Activated CD4-positive, alpha-beta T cell treated with anti-CD3 and anti-CD28 coated beads for 48 hours (primary cell): Measurements from ENCODE around the gene PNLIPRP2.

Experiments
- DNase-seq: peaks from one replicate; pipeline ENCODE4 v3.0.0-alpha.2; 2020

Gene PNLIPRP2

GRCh38 chr10:116657863-116658551 lies 37.3 kb downstream of the PNLIPRP2 start:
- DNase-seq, result no peak

GRCh38 chr10:116659049-116659670 lies 38.4 kb downstream of the PNLIPRP2 start:
- DNase-seq, result no peak

DNA sequence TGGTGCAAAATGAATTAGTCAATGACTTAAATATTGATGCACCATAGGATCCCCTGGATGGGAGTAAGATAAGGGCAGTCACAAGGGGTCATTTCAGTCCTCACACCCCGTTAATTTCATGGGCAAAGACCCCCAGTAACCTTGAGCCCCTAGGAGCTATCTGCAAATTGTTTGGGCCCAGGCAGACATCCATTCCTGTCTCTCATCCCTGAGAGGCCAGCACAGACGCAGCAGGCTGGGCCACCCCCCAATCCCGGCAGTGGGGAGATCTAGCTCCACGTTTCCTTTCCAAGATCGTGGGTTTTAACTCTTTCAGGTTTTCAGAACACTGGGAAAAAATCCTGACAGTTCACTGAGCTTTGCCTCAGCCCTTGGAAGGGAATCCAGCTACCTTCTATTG lies 40.1 kb downstream of the PNLIPRP2 start:
- no peak for DNase-seq

DNA sequence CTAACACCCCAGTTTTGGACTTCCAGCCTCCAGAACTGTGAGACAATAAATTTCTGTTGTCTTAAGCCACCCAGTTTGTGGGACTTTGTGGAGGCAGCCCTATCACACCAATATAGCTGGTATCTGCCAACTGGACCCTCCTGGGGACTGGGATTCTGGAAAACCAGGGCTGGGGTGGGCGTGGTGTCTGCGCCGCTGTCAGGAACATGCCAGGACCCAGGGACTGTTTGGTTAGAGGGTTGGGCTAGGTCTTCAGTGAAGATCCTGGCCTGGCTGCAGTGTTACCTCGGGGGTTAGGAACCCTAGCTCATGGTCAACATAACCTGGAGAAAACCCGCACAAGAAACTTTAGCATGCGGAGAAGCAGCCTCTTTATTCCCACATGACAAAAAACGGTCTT lies 42.6 kb downstream of the PNLIPRP2 start:
- DNase-seq, result no peak

- DNase-seq, result no peak
Measured at GRCh38 chr10:116664631-116665030, 43.9 kb downstream of the PNLIPRP2 start.

DNA sequence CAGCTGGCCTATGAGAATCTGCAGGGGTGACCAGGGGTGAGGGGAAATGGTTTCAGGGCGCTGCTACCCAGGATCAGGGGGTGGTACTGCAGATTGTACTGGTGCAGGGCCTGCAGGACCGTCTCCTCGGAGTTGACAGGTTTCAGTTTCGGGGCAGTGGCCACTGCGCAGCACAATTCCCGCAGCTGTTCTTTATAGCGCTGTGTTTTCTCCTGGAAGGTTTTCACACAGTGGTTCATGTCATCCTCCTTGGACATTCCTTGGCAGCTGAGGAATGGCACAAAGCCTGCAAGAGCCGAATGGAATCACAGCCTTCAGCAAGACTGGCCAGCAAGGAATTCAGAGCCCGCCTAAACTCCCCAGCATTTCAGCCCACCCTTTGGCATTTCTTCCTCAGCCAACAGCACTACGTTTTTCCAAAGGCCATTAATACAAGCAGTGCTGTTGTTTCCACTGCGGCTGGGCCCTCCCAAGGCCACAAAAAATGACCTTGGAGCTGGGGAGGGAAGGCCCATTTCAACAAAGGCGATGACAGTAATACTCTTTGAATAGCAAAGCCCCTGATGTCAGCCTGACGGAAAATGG lies 44.9 kb downstream of the PNLIPRP2 start:
- DNase-seq, result no peak

DNA sequence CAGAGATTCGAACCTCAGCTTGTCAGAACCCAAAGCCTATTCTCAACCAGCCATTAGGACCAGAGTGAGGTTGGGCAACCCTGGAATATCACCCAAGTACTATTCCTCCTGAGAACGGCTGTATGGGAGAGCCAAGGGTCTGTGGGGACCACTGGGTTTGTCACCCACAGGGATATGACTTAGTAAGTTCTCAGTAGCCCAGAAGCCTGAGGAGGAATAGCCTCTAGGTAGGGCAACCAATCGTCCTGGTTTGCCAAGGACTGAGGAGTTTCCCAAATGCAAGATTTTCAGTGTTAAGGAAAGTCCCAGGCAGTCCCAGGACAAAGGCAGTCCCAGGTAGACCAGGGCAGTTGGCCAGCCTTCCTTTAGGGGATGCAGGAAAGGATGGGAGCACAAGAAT lies 46.7 kb downstream of the PNLIPRP2 start:
- no peak for DNase-seq

- no peak for DNase-seq
Measured at GRCh38 chr10:116668018-116668417, 47.3 kb downstream of the PNLIPRP2 start.

- no peak for DNase-seq
Measured at GRCh38 chr10:116668446-116668845, 47.7 kb downstream of the PNLIPRP2 start.

- DNase-seq, result no peak
Measured at GRCh38 chr10:116669080-116669479, 48.3 kb downstream of the PNLIPRP2 start.

DNA sequence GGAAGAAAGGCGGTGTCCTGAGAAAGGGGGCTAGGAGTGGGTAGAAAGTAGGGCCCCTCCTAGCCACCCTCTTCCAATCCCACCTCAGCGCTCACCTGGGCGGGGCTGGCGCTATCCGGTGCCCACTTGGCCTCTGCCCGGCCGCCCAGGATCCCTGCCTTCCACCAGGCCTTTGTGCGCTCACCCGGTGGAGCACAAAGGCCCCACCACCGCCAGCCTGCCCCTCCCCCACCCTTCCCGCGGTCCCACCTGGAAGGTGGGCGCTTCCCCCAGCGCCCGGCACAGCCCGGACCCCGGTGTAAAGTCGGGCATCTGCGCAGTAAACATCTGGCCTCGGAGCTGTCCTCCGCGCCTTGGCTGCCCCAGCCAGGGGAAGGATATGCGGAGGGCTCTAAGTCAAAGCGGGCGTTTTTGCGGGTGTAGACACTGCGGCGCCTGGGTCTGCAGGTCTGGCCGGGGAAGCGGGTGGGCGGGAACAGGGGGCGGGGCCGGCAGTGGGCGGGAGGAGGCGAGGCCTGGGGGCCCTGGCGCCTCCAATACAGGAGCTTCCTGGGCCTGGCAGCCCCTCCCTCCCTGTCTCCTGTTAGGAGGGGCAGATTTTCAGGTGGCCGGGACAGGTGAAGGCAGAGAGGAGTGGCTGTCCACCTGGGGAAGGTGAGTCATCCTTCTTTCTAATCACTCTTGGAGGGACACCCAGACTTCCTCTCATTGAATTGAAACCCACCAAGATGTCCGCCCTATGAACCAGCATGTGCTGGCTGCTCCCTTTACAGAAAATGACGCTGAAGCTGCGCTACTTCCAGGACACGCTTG lies 49.3 kb downstream of the PNLIPRP2 start:
- DNase-seq, result no peak

- DNase-seq, result no peak
Measured at GRCh38 chr10:116670706-116671105, 50.0 kb downstream of the PNLIPRP2 start.

DNA sequence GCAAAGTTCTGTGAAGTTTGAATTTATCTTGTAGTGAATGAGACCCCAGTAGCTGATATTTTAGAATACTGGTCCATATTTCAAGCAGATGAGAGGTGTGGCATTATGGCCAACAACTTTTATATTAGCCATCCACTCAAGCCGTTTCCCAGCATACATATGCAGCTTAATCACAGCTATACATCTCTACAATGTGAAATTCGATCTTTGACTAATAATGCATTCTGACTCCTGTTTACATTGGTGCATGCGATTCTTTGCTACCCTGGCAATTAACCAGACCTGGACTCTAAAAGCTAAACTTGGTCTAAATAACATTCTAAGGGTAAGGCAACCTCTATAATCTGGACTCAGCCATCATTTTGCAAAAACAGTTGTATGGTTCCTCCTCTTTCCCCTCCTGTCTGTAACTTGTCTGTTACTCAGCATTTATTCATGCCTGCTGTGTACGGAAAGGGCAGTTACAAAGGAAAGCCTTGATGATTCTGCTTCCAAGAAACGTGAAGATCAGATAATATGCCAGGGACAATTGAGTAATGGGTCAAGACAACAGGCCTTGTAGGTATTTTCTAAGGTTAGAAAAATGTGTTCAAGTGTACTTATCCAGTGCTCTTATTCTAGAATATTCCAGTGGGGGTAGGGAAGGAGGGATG lies 50.6 kb downstream of the PNLIPRP2 start:
- DNase-seq, result no peak

DNA sequence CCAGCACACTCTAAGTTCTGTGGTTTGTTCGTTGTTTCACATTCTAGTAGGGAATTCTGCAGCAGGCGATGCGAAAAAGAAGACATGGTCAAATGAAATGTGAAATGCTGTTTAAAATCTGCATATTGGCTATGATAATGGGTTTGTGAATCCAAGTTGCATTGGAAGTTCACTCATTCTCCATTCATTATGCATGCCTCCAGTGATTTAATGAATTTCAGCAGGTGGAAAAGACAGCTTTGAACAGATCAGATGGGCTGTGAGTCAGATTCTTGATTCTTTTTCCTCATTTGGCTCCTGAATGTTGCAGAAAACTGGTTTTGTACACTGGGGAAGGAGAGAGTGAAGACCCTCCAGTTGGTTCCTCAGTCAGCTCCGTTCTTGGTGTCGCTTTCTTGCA lies 52.1 kb downstream of the PNLIPRP2 start:
- no peak for DNase-seq

- DNase-seq, result no peak
Measured at GRCh38 chr10:116673866-116674265, 53.1 kb downstream of the PNLIPRP2 start.

GRCh38 chr10:116674901-116675423 lies 54.2 kb downstream of the PNLIPRP2 start:
- DNase-seq, result no peak

GRCh38 chr10:116676118-116676517 lies 55.4 kb downstream of the PNLIPRP2 start:
- no peak for DNase-seq

DNA sequence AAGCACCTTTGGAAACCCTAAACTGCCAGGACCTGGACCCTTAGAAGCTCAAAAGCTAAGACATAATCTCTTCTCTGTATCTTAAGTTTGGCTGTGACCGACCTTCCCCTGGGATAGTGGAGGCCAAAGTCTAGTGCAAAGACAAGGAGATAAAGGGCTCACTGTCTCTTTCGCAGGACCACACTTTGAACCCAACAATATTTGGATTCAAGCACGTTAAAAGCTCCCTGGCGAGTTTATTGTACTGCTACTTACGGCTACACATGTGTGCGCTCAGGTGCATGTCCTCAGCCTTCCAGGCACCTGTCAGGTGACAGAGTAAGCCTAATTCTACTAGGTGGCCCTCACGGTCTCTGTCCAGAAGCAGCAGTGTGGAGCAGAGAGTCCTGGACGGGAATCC lies 55.9 kb downstream of the PNLIPRP2 start:
- DNase-seq, result no peak

DNA sequence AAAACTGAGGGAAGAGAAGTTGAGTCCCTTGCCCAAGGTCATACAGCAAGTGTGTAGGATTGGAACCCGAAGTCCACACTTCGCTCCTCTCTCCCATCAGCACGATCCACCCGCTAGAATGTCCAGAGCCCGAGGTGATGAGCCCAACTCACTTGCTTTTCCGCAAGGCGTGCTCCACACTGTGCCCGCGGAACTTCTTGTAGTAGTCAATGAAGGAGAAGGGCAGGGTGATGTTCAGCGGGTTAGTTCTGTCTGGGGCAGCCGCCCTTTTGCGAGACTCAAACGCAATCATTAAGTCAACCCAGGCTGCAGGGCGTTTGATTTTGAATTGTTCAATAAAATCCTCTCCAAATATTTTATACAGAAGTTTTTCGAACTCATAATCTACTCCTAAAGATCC lies 58.6 kb downstream of the PNLIPRP2 start:
- DNase-seq, result no peak

DNA sequence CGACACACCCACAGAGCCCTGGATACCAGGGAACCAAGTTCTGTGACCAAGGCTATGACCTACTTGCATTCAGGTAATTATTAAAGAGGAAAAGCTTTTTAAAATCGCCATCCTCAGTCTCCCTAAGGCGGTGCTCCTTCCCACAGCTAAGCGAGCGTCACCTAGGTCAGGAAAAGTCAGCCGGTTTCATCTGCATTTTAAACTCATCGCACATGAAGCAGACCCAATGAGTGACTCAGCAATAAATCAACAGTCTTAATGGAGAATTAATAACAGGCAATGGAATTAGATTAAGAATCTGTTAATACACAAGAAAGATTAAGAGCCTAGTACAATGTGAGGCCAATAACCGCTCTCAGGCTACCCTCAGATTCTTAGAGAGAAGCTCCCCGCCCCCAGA lies 62.4 kb downstream of the PNLIPRP2 start:
- DNase-seq, result no peak

- DNase-seq, result no peak
Measured at GRCh38 chr10:116683821-116684220, 63.1 kb downstream of the PNLIPRP2 start.

DNA sequence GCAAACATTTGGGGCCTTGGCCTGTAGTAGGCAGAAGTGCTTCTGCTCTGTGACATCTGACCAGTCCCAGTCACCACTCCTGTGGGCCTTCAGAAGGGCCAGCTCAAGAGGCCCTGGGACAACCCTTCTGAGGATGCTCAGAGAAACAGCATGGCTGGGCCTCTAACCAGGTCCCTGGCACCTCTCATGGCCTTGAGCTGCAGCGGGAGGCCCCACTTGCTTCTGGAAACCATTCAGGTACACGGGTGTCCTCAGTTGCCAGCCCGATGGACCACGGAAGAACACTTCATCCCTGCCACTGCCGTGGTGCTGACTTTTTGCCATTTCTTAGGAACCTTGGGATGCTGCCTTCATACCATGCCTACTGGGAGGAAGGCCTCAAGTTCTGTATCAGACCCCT lies 64.0 kb downstream of the PNLIPRP2 start:
- DNase-seq, result no peak

DNA sequence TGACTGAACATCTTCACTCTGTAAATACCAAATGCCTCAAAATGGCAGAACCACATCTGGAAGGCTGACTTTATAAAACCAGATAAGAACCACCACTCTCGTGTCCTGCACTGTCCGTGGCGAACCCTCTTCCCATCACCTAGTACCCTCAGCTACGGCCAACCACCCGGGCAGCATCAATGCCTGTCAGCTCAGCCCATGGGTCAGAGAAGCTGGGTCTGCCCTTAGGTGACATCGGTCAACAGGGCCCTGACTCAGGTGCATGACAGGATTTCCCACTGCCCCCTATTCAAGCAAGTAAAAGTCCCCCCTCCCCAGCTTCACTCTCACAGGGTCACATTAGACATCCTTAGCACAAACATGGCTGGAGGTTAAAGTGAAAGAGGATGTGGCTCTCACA lies 65.1 kb downstream of the PNLIPRP2 start:
- no peak for DNase-seq
